ENCODE data around the gene CTIF.

CTIF gene

DNA sequence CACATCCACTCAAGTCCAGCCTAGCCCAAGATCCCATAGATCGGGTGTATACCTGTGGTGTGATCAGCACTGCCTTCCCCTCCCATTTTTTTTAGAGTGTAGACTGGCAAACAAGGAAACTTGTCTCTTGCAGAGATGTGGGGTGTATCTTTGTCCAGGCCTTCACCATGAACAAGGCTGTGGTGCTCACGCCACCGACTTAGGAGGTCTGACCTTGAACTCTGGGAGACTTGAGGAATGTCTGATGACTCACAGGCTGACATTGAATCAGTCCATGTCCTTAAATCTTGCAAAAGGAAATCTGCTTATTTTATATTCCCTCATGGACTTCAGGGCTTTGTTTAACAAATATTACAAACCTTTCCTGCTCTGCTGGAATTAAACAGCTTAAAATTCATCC, 4.5 kb upstream of the CTIF start:
- Histone ChIP-seq H3K79me2 (ENCODE audit: insufficient read depth, low read length) (no peaks in the 10 kb centered on the region), H3K4me3 (ENCODE audit: insufficient read depth, low read length, poor library complexity, severe bottlenecking) (no peak overlapping the region), H2AFZ (ENCODE audit: low read depth, low read length, severe bottlenecking) (no peak overlapping the region), H3F3A (ENCODE audit: insufficient read depth) (no peaks in the 10 kb centered on the region), H3K4me2 (ENCODE audit: low read depth, low read length, poor library complexity, severe bottlenecking) (no peak overlapping the region), H3K36me3 (ENCODE audit: low read length) (no peaks in the 10 kb centered on the region), H3K27me3 (ENCODE audit: low read length) (no peaks in the 10 kb centered on the region), H3K27ac (ENCODE audit: low read depth, low read length) (no peak overlapping the region), H3K9me3 (ENCODE audit: insufficient read depth, low read length) (no peaks in the 10 kb centered on the region), H3K9ac (ENCODE audit: low read length) (no peak overlapping the region), H4K20me1 (ENCODE audit: low read depth, low read length) (no peaks in the 10 kb centered on the region), H3K9me2 (replicated peaks; ENCODE audit: insufficient read depth, low read length) (no peaks in the 10 kb centered on the region)
- TF ChIP-seq CTCF (IDR thresholded peaks at IDR 0.05; ENCODE audit: insufficient read depth, low read length, poor library complexity, severe bottlenecking) (no peak), EZH2phosphoT487 (conservative IDR thresholded peaks at IDR 0.05; ENCODE audit: low read length) (no peak)

GRCh38 chr18:48535956-48536355, 2.9 kb upstream of the CTIF start:
- no peaks in the 10 kb centered on the region for H3K79me2 ChIP-seq (ENCODE audit: insufficient read depth, low read length)
- H3K9me3 ChIP-seq (ENCODE audit: insufficient read depth, low read length) = no peaks in the 10 kb centered on the region
- no peak overlapping the region for H3K9ac ChIP-seq (ENCODE audit: low read length)
- no peaks in the 10 kb centered on the region for H3K36me3 ChIP-seq (ENCODE audit: low read length)
- H3K4me2 ChIP-seq (ENCODE audit: low read depth, low read length, poor library complexity, severe bottlenecking) = no peak overlapping the region
- no peak overlapping the region for H3K27ac ChIP-seq (ENCODE audit: low read depth, low read length)
- TF ChIP-seq CTCF (IDR thresholded peaks at IDR 0.05; ENCODE audit: insufficient read depth, low read length, poor library complexity, severe bottlenecking) = no peak
- no peak for TF ChIP-seq EZH2phosphoT487 (conservative IDR thresholded peaks at IDR 0.05; ENCODE audit: low read length)
- no peaks in the 10 kb centered on the region for H3K9me2 ChIP-seq (replicated peaks; ENCODE audit: insufficient read depth, low read length)
- H3K27me3 ChIP-seq (ENCODE audit: low read length) = no peaks in the 10 kb centered on the region
- no peaks in the 10 kb centered on the region for H4K20me1 ChIP-seq (ENCODE audit: low read depth, low read length)
- no peaks in the 10 kb centered on the region for H3F3A ChIP-seq (ENCODE audit: insufficient read depth)
- no peak overlapping the region for H3K4me3 ChIP-seq (ENCODE audit: insufficient read depth, low read length, poor library complexity, severe bottlenecking)
- no peak overlapping the region for H2AFZ ChIP-seq (ENCODE audit: low read depth, low read length, severe bottlenecking)

DNA sequence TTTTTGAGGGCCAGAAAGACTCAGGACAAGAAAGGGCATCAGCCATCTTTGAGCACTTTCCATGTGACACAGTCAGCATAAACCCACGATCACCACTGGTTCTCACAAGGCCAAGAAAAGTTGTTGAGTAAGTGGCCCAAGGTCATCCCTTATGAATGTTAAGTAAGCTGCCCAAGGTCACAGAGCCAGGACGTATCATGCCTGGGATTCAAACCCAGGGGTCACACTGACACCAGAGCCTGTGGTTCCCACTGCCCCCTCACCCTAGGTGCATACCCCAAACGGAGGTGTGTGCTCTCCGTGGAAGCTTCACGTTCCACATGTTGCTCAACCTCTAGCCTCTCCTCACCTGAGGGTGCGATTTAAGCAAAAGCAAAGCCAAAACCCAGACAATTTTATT, 2.3 kb upstream of the CTIF start:
- Histone ChIP-seq H3K4me2 (ENCODE audit: low read depth, low read length, poor library complexity, severe bottlenecking) (no peak overlapping the region), H3K79me2 (ENCODE audit: insufficient read depth, low read length) (no peaks in the 10 kb centered on the region), H2AFZ (ENCODE audit: low read depth, low read length, severe bottlenecking) (no peak overlapping the region), H3K27ac (ENCODE audit: low read depth, low read length) (no peak overlapping the region), H3K9ac (ENCODE audit: low read length) (no peak overlapping the region), H4K20me1 (ENCODE audit: low read depth, low read length) (no peaks in the 10 kb centered on the region), H3K27me3 (ENCODE audit: low read length) (no peaks in the 10 kb centered on the region), H3K36me3 (ENCODE audit: low read length) (no peaks in the 10 kb centered on the region), H3F3A (ENCODE audit: insufficient read depth) (no peaks in the 10 kb centered on the region), H3K9me2 (replicated peaks; ENCODE audit: insufficient read depth, low read length) (no peaks in the 10 kb centered on the region), H3K9me3 (ENCODE audit: insufficient read depth, low read length) (no peaks in the 10 kb centered on the region), H3K4me3 (ENCODE audit: insufficient read depth, low read length, poor library complexity, severe bottlenecking) (no peak overlapping the region)
- no peak for TF ChIP-seq CTCF (IDR thresholded peaks at IDR 0.05; ENCODE audit: insufficient read depth, low read length, poor library complexity, severe bottlenecking)
- TF ChIP-seq EZH2phosphoT487 (conservative IDR thresholded peaks at IDR 0.05; ENCODE audit: low read length) = no peak
